Stomach (tissue), 9 donors: ENCODE measurements around the gene ENTPD2. TPM values are rescaled to one million over a fixed set of nuclear protein-coding genes. Genes with fewer than 3 reads are reported as not detected.
A peak's percentile ranks its signal among the peaks of the same experiment; 100 is the strongest.

Experiments used
- DNase-seq, 2 donors: peaks; one replicate each; pipeline versions ENCODE4 v3.0.0 to v3.0.0-alpha.2; 2013 to 2019
- H3K27ac ChIP-seq, 5 donors: fragments of 200-600 bp in 4 of 5; sonication (generic) in 4 of 5; one replicate each; pipeline ENCODE4 v1.5.1; 2013 to 2019; ENCODE audit warnings: mild to moderate bottlenecking in 1 of 5, moderate library complexity in 1 of 5
- H3K27me3 ChIP-seq, 3 donors: fragments of 200-600 bp; sonication (generic); one replicate each; pipeline ENCODE4 v1.5.1; 2017 to 2019; ENCODE audit warnings: mixed run types in 1 of 3
- H3K36me3 ChIP-seq, 4 donors: fragments of 200-600 bp; sonication (generic); 1 replicate in 3 of 4; 2 replicates in 1 of 4; pipeline ENCODE4 v1.5.1; 2016 to 2019
- H3K4me1 ChIP-seq, 4 donors: fragments of 200-600 bp; sonication (generic); one replicate each; pipeline ENCODE4 v1.5.1; 2016 to 2019
- H3K4me3 ChIP-seq, 4 donors: fragments of 200-600 bp; sonication (generic) in 3 of 4; one replicate each; pipeline ENCODE4 v1.5.1; 2016 to 2019; ENCODE audit warnings: mild to moderate bottlenecking in 1 of 4
- H3K9me3 ChIP-seq, 4 donors: fragments of 200-600 bp; sonication (generic); one replicate each; pipeline ENCODE4 v1.5.1; 2016 to 2019
- EP300 ChIP-seq: sonication (generic); formaldehyde crosslinking; IDR thresholded peaks from one replicate; pipeline ENCODE4 v1.6.1; 2017; ENCODE audit warnings: antibody characterized with exemption
- POLR2A ChIP-seq, 4 donors: fragments of 450-650 bp; IDR thresholded peaks; one replicate each; pipeline ENCODE4 v1.6.1; 2016; ENCODE audit warnings: antibody characterized with exemption in 4 of 4, control low read depth in 2 of 4, mild to moderate bottlenecking in 1 of 4, moderate library complexity in 1 of 4
- POLR2AphosphoS5 ChIP-seq, 3 donors: sonication (generic); formaldehyde crosslinking; IDR thresholded peaks; one replicate each; pipeline ENCODE4 v1.6.1; 2016; ENCODE audit warnings: antibody characterized with exemption in 3 of 3
- WGBS, 5 donors: extraction: QIAGEN DNeasy Blood & Tissue Kit in 3 of 5; methylation state at CpG; one replicate each; pipeline versions ENCODE4 v1.1.5 to v1.1.7; 2013 to 2018; 5-methylcytosine and 5-hydroxymethylcytosine counted together
- intact Hi-C: fragments of 100-400 bp; cut with DNase I; formaldehyde crosslinking; loops from one replicate; pipeline ENCODE4 v1.15.1; 2023; ENCODE audit warnings: low total_unique reads
- polyA plus RNA-seq, 3 donors: library from polyadenylated mRNA; stranded (reverse); fragments of 200-250 nt; gene quantifications; one replicate each; pipeline ENCODE4 v1.2.3, GENCODE V29; 2013
- total RNA-seq, 5 donors: library from RNA; depleted of rRNA; stranded (reverse); fragments of >200 nt; gene quantifications; one replicate each; pipeline versions ENCODE4 v1.1.0 to v1.2.3, GENCODE V29; 2014 to 2016
- TF ChIP-seq, protein P1 (sequence below), 7 experiments: fragments of 450-650 bp in 4 of 7; fragments of 200-600 bp in 3 of 7; sonication (generic) in 3 of 7; IDR thresholded peaks; one replicate each; pipeline ENCODE4 v1.5.1; 2016 to 2019; ENCODE audit warnings: antibody characterized with exemption in 7 of 7, control low read depth in 2 of 7, mild to moderate bottlenecking in 1 of 7
- donor health status: healthy with polysubstance abuse.
- donor health status: Bipolar disorder and iron deficiency.
- donor health status: healthy.

The ENTPD2 gene
- total and polyA plus RNA-seq, 8 donors, result 2.0 to 11.3 (median 3.5) TPM; not detected in 1

DNA sequence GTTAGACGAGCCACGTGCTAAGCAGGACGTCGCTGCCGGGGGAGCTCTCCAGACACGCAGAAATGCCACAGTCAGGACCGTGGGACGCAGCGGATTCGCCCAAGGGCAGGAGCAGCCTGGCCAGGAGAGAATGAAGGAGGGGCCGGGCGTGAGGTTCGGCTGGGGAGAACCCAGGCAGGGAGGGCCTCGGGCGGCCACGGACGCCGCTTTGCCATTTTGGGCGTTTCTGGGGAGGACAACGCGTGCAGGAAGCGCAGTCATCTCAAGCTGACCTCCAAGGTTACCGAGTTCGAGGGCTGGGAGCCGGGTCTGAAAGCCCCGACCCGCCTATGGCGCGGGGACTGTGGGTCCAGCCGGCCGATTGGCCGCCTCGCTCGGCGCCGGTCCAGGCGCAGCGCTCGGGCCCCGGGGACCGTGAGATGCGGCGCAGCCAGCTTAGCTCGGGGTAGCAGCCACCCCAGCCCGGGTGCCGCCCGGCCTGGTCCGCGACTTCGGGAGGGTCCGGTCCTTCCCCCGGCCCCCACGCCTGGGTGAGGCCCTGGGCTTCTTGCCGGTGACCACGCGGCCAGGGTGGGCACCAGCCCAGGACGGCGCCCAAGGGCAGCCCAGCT is 32.2 kb upstream of the ENTPD2 start:
- no peaks in the 10 kb centered on the region for H3K27me3 ChIP-seq
- 0 to 4% (median 1%) methylated on average over 4 to 58 of the region's 58 CpGs for WGBS, 5 donors
- peaks cover 5 to 47% (median 43%) of the 10 kb centered on the region in 4 donors for H3K36me3 ChIP-seq
- no peak for TF ChIP-seq EP300
- peak in 1 of 3 donors; percentile 24 for TF ChIP-seq POLR2AphosphoS5 (IDR thresholded peaks at IDR 0.05)
- peak overlapping the region; percentile 94 to 97 (median 96) for H3K27ac ChIP-seq
- DNase-seq, result peak; percentile 44 to 65
- intact Hi-C loops, result no loop called here
- peaks cover 17 to 61% (median 39%) of the 10 kb centered on the region in 4 donors for H3K4me1 ChIP-seq
- peak overlapping the region; percentile 68 to 79 (median 73) for H3K4me3 ChIP-seq
- no peaks in the 10 kb centered on the region for H3K9me3 ChIP-seq

- 70 to 79% (median 76%) methylated on average over 8 to 9 of the region's 9 CpGs for WGBS, 5 donors
- Histone ChIP-seq H3K36me3 (peaks cover 17 to 47% (median 44%) of the 10 kb centered on the region in 4 donors), H3K9me3 (no peaks in the 10 kb centered on the region), H3K4me3 (no peak overlapping the region), H3K27me3 (no peaks in the 10 kb centered on the region), H3K4me1 (peaks cover 17 to 63% (median 45%) of the 10 kb centered on the region in 4 donors), H3K27ac (peak overlapping the region in 2 of 5 donors; percentile 71 to 79)
- intact Hi-C loops, result no loop called here
- no peak for DNase-seq
- no peak for TF ChIP-seq POLR2A (IDR thresholded peaks at IDR 0.05)
- TF ChIP-seq EP300, result no peak
- TF ChIP-seq, protein P1, sequence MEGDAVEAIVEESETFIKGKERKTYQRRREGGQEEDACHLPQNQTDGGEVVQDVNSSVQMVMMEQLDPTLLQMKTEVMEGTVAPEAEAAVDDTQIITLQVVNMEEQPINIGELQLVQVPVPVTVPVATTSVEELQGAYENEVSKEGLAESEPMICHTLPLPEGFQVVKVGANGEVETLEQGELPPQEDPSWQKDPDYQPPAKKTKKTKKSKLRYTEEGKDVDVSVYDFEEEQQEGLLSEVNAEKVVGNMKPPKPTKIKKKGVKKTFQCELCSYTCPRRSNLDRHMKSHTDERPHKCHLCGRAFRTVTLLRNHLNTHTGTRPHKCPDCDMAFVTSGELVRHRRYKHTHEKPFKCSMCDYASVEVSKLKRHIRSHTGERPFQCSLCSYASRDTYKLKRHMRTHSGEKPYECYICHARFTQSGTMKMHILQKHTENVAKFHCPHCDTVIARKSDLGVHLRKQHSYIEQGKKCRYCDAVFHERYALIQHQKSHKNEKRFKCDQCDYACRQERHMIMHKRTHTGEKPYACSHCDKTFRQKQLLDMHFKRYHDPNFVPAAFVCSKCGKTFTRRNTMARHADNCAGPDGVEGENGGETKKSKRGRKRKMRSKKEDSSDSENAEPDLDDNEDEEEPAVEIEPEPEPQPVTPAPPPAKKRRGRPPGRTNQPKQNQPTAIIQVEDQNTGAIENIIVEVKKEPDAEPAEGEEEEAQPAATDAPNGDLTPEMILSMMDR (IDR thresholded peaks at IDR 0.05), result no peak
- no peak for TF ChIP-seq POLR2AphosphoS5 (IDR thresholded peaks at IDR 0.05)
Measured at GRCh38 chr9:137084526-137084925, 30.7 kb upstream of the ENTPD2 start.

DNA sequence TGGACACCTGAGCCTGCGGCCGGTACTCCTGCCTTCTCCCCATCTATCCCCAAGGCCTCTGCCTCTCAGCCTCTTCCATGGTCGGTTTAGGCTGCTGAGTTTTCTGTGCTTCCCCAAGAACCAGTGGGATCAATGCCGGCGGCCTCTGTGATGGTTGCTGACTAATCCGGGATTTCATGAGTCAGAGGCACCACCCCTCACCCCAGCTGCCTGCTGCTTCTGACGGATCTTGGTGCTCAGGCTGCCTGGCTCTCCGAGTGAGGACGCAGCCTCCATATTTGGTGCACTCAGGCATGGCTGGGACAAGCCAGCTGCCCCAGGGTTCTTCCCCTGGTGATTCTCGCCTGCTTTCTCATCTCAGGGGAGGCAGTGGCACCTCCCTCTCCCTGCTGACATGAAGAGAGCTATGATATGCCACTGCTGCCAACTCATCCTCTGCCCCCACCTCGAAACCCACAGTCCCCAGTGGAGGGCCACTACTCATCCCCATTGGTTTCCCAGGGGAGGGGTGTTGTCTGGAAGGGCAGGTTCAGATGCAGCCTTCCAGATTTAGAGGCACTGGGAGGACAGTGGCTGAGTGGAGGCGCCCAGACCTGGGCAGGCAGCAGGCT is 29.6 kb upstream of the ENTPD2 start:
- H3K9me3 ChIP-seq, result no peaks in the 10 kb centered on the region
- no peak overlapping the region for H3K4me3 ChIP-seq
- peak; percentile 56 for DNase-seq
- H3K36me3 ChIP-seq, result peaks cover 15 to 49% (median 47%) of the 10 kb centered on the region in 4 donors
- peak overlapping the region; percentile 13 to 79 (median 69) for H3K27ac ChIP-seq
- H3K4me1 ChIP-seq, result peaks cover 26 to 65% (median 54%) of the 10 kb centered on the region in 4 donors
- no peak for TF ChIP-seq POLR2A (IDR thresholded peaks at IDR 0.05)
- TF ChIP-seq POLR2AphosphoS5 (IDR thresholded peaks at IDR 0.05), result peak in 1 of 3 donors; percentile 18
- H3K27me3 ChIP-seq, result peaks cover 0 to 8% (median 0%) of the 10 kb centered on the region in 3 donors
- 41 to 63% (median 62%) methylated on average over 10 to 12 of the region's 12 CpGs for WGBS, 5 donors
- intact Hi-C loops, result no loop called here

DNA sequence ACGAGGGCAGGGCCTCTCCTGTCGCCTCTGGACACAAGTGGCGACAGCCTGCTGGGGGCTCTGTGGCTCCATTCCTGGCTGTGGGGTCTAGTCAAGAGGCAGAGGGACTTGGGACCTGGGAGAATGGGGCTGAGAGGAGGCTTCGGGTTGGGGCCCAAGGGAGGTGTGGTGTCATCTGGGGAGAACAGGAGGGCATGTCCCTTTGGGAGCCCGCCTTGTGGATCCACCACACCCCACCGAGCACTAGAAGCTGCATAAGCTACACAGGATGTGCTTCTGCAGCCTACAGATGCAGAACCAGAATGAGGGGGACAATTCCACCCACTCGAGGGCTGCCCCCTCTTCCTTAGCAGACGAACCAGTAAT is 29.0 kb upstream of the ENTPD2 start:
- no peak for TF ChIP-seq EP300
- no peak for TF ChIP-seq POLR2AphosphoS5 (IDR thresholded peaks at IDR 0.05)
- TF ChIP-seq POLR2A (IDR thresholded peaks at IDR 0.05), result no peak
- TF ChIP-seq, protein P1 (IDR thresholded peaks at IDR 0.05), result no peak
- Histone ChIP-seq H3K27ac (peak overlapping the region in 4 of 5 donors; percentile 48 to 79 (median 70)), H3K27me3 (peaks cover 0 to 14% (median 0%) of the 10 kb centered on the region in 3 donors), H3K9me3 (no peaks in the 10 kb centered on the region), H3K4me3 (no peak overlapping the region), H3K4me1 (peaks cover 31 to 66% (median 55%) of the 10 kb centered on the region in 4 donors), H3K36me3 (peaks cover 15 to 49% (median 47%) of the 10 kb centered on the region in 4 donors)
- intact Hi-C loops, result no loop called here
- 84 to 92% (median 90%) methylated on average over 7 to 8 of the region's 8 CpGs for WGBS, 5 donors
- no peak for DNase-seq

- peaks cover 29 to 64% (median 53%) of the 10 kb centered on the region in 4 donors for H3K4me1 ChIP-seq
- intact Hi-C loops, result no loop called here
- DNase-seq, result no peak
- peak overlapping the region in 4 of 5 donors; percentile 48 to 79 (median 70) for H3K27ac ChIP-seq
- peaks cover 0 to 17% (median 0%) of the 10 kb centered on the region in 3 donors for H3K27me3 ChIP-seq
- no peaks in the 10 kb centered on the region for H3K9me3 ChIP-seq
- peaks cover 15 to 49% (median 47%) of the 10 kb centered on the region in 4 donors for H3K36me3 ChIP-seq
- H3K4me3 ChIP-seq, result no peak overlapping the region
- 93 to 96% (median 94%) methylated on average over 11 to 16 of the region's 16 CpGs for WGBS, 5 donors
- TF ChIP-seq EP300 (no peak), POLR2AphosphoS5 (IDR thresholded peaks at IDR 0.05) (no peak), POLR2A (IDR thresholded peaks at IDR 0.05) (no peak)
- TF ChIP-seq, protein P1 (IDR thresholded peaks at IDR 0.05), result no peak
Measured at GRCh38 chr9:137082222-137082924, 28.5 kb upstream of the ENTPD2 start.
